Measurements from ENCODE around the gene SELENOK.

- TF ChIP-seq CTCF (IDR thresholded peaks at IDR 0.05) (no peak), EZH2 (IDR thresholded peaks at IDR 0.05; ENCODE audit: borderline replicate concordance, insufficient read depth, low read depth, low read length, poor library complexity, severe bottlenecking) (no peak)
Measured at GRCh38 chr3:53935283-53935901, 43.7 kb upstream of the SELENOK start.
